GM18502 (cell line): ENCODE data around the gene NKAIN1.
"Not testable (repeated sequence)": the region's sequence is repeated elsewhere in the genome, so short reads cannot be mapped to it uniquely, and the experiment has no call there.

ENCODE experiments used
- ATAC-seq: cut with Tn5 transposase; IDR thresholded peaks from one replicate; pipeline ENCODE4 v1.9.1; 2021; ENCODE audit warnings: mild to moderate bottlenecking; ENCODE audit not compliant: unreplicated experiment, poor library complexity

Gene NKAIN1

DNA sequence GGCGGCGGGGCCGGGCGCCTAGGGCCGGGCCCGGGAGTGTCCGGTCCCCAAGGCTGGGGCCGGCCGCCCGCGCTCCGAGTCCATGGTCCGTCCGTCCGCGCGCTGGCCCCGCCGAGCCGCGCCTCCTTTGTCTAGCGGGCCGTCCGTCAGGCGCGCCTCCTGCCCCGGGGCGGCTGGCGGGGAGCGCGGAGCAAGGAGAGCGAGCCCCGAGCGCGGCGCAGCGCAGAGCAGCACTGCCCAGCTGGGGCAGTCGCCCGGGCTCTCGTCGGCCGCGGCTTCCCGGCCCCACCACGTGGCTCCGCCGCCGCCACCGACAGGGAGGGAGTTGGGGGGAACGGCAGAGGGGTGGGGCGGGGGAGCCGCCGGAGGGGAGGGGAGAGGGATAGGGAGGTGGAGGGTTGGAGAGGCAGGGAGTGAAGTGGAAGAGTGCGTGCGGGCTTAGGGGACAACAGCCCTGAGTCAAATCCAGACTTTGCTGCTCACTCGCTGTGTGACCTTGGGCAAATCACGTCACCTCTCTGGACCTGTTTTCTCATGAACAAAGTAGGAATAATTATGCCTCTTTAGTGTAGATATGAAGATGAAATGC is at the start of gene NKAIN1:
Gene NKAIN1 (minus strand): TSS at position 235 of the 589 bp plus-strand sequence. CDS start 340 bp downstream, outside the sequence.
- no peak for ATAC-seq

DNA sequence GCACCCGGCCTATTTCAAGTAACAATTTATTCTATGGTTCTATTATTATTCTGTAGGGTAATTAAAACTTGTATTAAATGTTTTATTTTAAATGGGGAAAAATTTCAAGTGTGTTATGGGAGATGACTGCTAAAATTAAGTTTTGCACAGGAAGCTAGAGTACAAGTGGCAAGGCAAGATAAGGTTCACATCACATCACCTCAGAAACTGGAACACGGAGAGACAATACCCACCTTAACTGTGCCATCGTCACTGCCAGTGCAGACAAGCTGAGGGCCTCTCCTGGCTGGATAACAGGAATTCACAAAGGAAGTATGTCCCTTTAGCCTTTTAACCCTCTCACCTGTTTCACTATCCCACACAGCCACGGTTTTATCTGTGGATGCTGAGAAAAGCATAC is 49.3 kb upstream of the NKAIN1 start:
- ATAC-seq, result no peak

DNA sequence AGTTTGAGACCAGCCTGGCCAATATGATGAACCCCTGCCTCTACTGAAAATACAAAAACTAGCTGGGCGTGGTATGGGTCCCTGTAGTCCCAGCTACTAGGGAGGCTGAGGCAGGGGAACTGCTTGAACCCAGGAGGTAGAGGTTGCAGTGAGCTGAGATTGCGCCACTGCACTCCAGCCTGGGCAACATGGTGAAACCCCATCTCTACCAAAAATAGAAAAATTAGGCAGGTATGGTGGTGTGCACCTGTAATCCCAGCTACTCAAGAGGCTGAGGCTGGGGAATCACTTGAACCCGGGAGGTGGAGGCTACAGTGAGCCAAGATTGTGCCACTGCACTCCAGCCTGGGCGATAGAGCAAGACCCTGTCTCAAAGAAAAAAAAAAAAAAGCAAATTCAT is 48.1 kb upstream of the NKAIN1 start:
- not testable (repeated sequence) for ATAC-seq

DNA sequence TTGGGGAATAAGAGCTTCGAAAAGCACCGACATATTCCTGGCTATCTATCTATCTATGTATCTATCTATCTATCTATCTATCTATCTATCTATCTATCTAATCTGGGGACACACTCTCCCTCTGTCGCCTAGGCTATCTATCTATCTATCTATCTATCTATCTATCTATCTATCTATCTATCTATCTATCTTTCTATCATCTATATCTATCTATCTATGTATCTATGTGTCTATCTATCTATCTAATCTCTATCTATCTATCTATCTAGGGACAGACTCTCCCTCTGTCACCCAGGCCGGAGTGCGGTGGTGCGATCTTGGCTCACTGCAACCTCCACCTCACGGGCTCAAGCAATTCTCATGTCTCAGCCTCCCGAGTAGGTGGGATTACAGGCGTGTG is 42.7 kb upstream of the NKAIN1 start:
- not testable (repeated sequence) for ATAC-seq

DNA sequence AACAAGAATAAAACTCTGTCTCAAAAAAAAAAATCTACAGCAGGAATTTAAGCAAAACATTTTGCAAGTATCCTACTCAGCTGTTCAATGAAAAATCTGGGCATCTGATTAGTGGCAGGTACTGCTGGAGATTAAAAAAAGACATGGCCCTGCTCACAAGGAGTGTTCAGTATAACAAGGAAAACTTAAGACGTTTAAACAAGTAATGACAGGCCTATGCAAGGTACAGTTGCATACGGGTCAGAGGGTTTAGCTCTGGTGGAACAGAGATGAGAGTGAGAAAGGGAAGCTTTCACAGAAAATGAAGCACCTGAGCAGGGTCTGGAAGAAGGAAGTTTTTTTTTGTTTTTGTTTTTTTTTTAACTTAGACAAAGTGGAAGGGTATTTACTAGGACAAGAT is 33.9 kb upstream of the NKAIN1 start:
- ATAC-seq, result no peak

DNA sequence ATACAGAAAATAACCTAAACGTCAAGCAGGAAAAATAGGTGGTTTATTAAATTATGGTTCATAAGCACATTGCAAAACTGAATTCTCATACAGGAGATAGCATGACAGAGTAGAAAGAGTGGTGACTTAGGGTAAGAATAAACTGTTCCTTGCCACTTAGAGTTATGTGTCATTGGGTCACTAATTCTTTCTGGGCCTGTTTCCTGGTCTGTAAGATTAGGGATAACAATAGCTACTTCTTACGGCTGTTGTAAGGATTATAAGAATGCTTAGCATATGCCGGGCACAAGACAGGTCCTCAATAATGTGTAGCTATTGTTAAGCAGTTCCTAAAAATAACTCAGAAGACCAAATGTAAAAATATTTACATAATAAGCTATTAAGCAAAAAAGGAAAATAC is 32.7 kb upstream of the NKAIN1 start:
- no peak for ATAC-seq

DNA sequence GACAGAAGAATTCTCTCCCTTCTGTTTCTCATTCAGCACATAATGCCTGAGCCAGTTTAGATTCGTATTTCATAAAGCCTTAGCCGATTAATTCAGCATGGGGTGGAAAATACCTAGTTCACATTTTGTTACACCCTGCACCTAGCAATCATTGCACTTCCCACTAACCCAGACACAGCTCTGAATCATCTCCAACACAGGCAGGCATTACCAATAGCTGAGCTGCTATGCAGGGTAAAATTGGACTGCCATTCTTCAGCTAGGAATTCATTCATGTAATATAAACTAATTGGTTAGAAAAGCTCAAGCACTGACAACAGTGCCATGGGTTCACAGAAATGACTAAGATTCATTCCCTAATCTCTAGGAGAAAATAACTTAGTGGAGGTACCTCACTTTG is 26.9 kb upstream of the NKAIN1 start:
- no peak for ATAC-seq

DNA sequence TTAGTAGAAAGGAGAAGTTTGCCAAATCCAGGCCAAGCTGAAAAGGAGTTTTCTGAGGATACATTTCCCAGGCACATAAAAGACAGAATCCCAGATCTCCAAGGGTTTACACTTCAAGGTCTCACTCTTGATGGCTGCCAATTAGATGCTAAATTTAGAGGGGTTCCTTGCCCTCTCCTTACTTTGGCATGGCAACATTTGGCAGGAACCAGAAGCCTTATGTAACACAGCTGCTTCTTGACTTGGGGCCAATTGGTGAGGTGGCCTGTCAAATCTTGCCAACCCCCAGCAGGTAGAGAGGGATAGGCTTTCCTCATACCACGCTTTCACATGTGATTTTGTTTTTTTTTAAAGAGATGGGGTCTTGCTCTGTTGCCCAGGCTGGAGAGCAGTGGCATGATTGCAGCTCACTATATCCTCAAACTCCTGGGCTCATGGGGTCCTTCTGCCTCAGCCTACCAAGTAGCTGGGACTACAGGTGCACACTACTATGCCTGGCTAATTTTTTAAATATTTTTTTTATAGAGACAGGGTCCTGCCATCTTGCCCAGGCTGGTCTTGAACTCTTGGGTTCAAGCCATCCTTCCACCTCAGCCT is 25.2 kb upstream of the NKAIN1 start:
- no peak for ATAC-seq

DNA sequence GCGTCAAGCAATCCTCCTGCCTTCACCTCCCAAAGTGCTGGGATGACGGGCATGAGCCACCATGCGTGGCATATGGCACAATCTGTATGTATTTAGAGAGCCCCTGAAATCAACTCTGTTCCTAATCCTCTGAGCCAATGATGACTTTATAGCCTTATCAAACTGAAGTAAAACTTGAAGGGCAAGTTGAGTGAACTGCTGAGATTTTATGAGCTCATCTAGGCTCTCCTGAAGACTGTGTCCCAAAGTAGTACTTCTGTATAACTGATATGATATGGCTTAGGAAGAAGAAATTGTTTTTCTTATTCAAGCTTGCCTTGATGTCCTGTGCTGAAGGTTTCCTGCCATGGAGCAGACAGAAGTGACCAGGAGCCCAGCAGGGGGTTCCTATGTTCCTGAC is 23.7 kb upstream of the NKAIN1 start:
- ATAC-seq, result no peak

DNA sequence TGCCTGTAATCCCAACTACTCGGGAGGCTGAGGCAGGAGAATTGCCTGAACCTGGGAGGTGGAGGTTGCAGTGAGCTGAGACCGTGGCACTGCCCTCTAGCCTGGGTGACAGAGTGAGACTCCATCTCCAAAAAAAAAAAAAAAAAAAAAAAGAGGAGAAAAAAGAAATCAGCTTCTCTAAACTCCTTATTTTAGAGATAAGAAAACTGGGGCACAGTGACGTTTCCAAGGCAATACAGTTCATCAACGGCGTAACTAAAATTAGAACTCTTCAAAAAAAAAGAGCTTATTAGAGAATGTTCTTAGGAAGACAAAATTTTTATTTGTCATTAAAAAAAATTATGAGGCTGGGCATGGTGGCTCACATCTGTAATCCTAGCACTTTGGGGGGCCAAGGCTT is 22.7 kb upstream of the NKAIN1 start:
- ATAC-seq, result not testable (repeated sequence)

DNA sequence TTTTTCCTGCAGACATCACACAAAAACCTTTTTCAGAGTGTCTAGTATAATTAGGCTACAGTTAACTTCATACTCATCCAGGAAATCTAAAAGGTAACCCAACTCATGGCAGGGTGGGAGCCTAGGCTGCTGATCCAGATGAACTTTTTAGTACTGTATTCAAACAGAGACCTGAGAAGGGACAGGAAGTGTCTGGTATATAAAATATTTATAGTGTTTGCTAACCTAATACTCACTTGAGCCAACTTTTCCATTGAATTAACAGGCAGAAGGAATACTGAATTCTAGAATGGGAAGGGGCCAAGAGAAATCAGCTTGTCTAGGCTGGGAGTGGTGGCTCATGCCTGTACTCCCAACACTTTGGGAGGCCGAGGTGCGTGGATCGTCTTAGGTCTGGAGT is 22.2 kb upstream of the NKAIN1 start:
- no peak for ATAC-seq

DNA sequence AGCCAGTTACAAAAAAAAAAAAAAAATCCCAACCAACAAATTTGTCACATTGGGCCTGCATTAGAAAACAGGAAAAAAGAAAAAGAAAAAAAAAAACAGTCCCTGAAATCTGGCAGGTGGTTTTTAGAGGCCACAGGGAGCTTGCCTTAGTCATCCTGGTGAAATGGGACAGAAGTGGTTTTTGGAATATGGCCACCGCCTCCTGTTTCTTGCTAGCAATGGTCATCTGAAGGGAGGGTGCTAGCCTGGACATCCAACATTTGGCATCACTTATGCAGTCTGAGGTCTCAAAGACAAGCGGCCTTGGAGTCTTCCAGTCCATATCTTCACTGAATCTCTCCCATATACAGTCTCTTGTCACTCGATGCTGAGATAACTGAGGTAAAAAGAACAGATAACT is 20.1 kb upstream of the NKAIN1 start:
- no peak for ATAC-seq

DNA sequence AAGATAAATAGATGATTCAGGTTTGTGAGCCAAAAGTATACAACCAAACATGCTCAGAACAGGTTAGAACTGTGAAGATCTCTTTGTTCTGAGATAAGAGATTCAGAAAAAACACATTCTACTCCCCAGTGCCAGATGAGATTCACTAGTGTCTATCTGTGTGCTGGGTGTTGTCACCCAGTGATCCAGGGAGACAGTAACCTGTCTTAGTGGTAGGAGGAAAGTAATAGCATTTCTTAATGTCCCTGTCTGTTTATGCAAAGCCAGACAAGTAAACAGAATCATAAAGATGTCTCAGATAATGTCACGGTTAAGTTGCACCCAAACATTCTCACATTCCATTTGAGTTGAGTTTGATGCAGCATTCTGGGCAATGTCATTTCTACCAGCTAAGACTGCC is 18.9 kb upstream of the NKAIN1 start:
- no peak for ATAC-seq

DNA sequence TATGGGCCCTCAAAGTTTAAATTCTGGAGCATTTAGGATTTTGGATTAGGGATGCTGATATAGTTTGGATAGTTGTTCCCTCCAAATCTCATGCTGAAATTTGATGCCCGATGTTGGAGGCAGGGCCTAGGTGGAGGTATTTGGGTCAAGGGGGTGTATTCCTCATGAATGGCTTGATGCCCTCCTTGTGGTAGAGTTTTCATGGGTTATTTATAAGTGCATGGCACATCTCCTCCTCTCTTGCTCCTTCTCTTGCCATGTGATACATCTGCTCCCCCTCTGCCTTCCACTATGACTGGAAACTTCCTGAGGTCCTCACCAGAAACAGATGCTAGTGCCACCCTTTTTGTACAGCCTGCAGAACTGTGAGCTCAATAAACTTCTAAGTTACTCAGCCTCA is 17.5 kb upstream of the NKAIN1 start:
- ATAC-seq, result no peak

DNA sequence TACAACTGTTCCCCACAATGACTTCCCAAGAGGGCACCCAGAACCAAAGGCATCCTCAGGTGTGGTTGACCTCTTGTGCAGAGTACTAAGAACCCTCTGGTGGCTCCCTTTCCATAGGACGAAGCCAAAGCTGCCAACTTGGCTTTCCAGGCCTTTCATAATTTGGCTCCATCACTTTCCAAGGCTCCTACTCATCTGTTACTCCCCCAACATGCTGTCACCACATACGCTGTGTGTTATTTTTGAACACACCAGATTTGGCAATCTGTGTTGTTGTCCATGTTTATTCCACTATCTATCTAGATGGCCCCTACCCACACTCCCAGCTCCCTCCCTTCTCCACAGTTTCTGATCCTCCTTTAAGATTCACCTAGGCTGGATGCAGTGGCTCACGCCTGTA is 10.2 kb upstream of the NKAIN1 start:
- ATAC-seq, result no peak

DNA sequence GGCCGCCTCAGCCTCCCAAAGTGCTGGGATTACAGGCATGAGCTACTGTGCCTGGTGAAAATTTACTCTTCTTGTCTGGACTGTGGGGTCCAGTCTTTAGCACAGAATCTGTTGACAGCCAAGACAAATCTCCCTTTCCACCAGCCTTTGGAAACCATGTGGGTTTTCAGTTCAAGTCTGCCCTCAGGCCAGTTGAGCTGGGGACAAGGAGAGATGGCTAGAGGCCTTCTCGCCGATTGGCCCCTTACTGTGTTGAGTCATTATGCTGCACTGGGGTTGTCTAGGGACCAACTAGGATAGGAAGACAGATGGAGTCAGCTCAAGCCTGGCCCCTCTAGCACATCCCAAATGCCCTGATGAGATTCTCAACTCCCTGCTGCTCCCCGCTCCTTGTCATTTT is 8.6 kb upstream of the NKAIN1 start:
- no peak for ATAC-seq

DNA sequence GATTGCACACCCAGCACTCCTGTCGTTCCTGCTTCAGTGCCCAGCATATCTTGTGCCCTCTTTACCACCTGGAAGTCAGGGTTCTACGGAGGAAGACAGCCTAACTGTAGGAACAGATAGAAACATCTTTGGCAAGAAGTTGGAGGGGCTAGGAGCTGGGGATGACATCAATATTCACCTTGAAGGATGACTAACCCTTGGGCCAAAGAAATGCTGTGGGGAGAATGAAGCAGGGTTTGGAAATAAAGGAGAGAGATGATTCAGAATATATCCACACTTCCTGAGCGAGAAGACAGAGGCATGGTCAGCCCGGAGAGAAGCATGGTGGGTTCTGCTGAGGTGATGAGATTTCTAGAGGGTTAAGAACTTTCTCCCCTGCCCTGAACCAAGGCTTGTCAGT is 4.6 kb upstream of the NKAIN1 start:
- no peak for ATAC-seq

DNA sequence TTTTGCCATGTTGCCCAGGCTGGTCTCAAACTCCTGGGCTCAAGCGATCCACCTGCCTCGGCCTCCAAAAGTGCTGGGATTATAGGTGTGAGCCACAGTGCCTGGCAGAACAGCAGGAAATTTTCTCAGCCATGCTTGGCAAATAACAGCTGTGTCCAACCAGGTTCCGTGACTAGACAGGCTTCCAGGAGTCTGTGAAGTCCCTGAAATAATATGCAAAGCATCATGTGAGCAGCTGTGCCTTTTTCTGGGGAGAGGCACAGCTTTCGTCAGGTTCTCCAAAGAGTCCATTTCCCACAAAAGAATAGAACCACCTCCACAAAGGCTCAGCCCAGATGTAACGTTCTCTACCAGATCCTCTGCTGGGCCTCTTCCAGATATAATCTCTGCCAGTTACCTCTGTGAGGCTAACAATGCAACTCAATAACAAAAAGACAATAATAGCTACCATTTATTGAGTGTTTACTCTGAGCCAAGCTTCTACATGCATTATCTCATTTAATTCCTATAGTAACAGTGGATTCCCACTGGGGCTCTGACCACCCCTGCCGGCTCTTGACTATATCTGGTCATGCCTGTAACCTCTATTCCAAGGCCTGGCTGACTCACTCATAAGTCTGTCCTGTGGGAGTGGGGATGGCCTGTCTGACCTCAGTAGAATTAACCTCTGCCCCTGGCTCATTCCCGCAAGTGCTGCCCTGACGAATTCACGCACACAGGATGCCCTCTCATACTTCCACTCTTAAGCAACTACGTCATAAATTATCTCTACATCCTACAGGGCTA is 4.0 kb upstream of the NKAIN1 start:
- ATAC-seq, result no peak

DNA sequence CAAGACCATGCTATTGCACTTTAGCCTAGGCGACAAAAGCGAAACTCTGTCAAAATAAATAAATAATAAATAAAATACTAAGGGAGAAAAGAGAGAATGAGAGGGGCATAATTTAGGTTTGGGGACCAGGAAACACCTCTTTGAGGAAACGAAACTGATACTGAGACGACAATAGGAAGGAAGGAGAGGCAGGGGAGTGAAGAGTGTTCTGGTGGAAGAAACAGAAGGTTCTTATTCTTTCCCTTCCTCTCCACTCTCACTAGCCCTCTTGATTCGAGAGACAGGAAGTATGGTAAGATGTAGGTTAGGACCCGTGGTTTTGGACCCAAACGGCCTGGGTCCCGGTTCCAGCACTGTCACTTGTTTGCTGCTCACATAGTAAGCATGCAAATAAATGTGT is 1.6 kb upstream of the NKAIN1 start:
- ATAC-seq, result no peak

DNA sequence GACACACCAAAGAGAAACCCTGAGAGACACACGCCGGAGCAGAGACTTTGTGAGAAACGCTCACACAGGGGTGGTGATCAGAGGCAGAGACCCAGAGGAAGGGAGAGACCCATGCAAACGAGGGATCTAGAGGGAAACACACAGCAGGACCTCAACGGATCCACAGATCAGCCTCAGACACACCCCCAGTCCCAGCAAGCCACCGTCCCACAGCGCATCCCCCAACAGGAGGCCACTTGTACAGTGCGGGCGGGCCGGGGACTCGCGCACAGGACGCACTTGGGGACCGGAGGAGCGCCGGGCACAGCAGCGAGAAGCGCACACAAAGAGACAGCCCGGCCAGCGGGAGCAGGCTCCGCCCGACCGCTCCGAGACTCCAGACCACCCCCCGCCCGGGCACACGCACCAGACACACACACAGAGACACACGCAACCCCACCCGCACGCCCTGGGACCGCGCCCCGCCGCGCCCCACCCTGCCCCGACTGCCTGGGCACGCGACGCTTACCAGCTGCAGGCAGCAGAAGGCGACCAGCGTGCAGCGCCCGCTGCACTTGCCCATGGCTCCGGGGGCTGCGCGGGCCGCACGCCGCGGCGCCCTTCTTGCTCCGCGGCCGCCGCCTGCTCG is 587 bp downstream of the NKAIN1 start:
- ATAC-seq, result no peak

DNA sequence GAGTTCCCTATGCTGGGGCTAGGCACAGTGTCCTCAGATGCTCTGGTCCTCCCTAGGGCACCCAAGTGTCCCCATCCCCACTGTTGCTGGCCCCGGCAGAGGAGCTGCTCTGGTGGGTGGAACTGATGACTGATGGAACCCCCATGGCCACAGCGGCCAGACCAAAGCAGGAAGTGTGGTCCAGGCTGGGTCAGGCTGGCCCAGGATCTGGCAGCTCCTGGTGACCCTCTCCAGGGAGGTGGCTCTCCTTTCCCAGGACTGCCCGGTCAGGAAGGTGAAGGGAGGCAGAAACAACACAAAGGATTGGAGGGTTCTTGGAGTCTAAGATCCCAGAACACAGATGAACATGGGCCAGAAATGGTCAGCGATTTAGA is 1.1 kb downstream of the NKAIN1 start:
- no peak for ATAC-seq
